SK-N-SH treated with all-trans-retinoic acid at 6 μM for 48 hours (cell line): ENCODE results near the gene AKAP14.

Experiments used
- ARNTL ChIP-seq: fragments of 450-650 bp; formaldehyde crosslinking; IDR thresholded peaks from 2 replicates; pipeline ENCODE4 v1.5.0; 2020; ENCODE audit warnings: low read depth, mild to moderate bottlenecking, moderate library complexity, borderline replicate concordance
- CSRNP3 ChIP-seq: fragments of 250-450 bp; sonication (Bioruptor Pico); IDR thresholded peaks from 2 replicates; pipeline ENCODE4 v1.5.1; 2021; ENCODE audit warnings: mild to moderate bottlenecking, moderate library complexity
- SNAI2 ChIP-seq: fragments of 250-450 bp; sonication (Bioruptor Pico); IDR thresholded peaks from 2 replicates; pipeline ENCODE4 v1.5.0; 2020; ENCODE audit warnings: mild to moderate bottlenecking, moderate library complexity
- ZC3H10 ChIP-seq: fragments of 250-450 bp; sonication (Bioruptor Pico); IDR thresholded peaks from 2 replicates; pipeline ENCODE4 v1.5.1; 2021; ENCODE audit warnings: mild to moderate bottlenecking, moderate library complexity
- ZFP30 ChIP-seq: fragments of 450-650 bp; formaldehyde crosslinking; IDR thresholded peaks from 2 replicates; pipeline ENCODE4 v1.5.0; 2022; ENCODE audit warnings: mild to moderate bottlenecking, moderate library complexity
- ZNF565 ChIP-seq: fragments of 450-650 bp; formaldehyde crosslinking; conservative IDR thresholded peaks from 2 replicates; pipeline ENCODE4 v1.5.0; 2020; ENCODE audit warnings: low read depth, mild to moderate bottlenecking, moderate library complexity
- ZNF70 ChIP-seq: fragments of 450-650 bp; formaldehyde crosslinking; IDR thresholded peaks from 2 replicates; pipeline ENCODE4 v1.5.0; 2020; ENCODE audit warnings: mild to moderate bottlenecking, moderate library complexity
- ZNF8 ChIP-seq: fragments of 450-650 bp; formaldehyde crosslinking; IDR thresholded peaks from 2 replicates; pipeline ENCODE4 v1.5.0; 2020; ENCODE audit warnings: mild to moderate bottlenecking, moderate library complexity

- TF ChIP-seq CSRNP3 (CRISPR knock-in tag) (no peak), ZC3H10 (CRISPR knock-in tag) (no peak), ZNF8 (no peak), ARNTL (no peak), SNAI2 (CRISPR knock-in tag) (no peak), ZNF70 (CRISPR knock-in tag) (no peak), ZFP30 (CRISPR knock-in tag) (no peak), ZNF565 (CRISPR knock-in tag) (no peak)
Measured at GRCh38 chrX:119917877-119918276, 22.2 kb downstream of the AKAP14 start.
